GM12878 (cell line): ENCODE measurements around the gene PEX1. TPM values are rescaled to one million over a fixed set of nuclear protein-coding genes. Genes with fewer than 3 reads are reported as not detected.
A peak's percentile ranks its signal among the peaks of the same experiment; 100 is the strongest.

Source experiments
- BHLHE40 ChIP-seq, 2 experiments: fragments of 450-650 bp in 1 of 2; IDR thresholded peaks; 2 replicates each; pipeline ENCODE4 v1.6.1; 2011 to 2017; ENCODE audit warnings: low read depth in 2 of 2, borderline replicate concordance in 1 of 2, improper control_type of control experiment in 1 of 2, low read length in 1 of 2, mild to moderate bottlenecking in 1 of 2
- EED ChIP-seq: sonication (generic); IDR thresholded peaks from 2 replicates; pipeline ENCODE4 v1.6.1; 2016; ENCODE audit warnings: antibody characterized with exemption, low read depth
- EGR1 ChIP-seq, 2 experiments: IDR thresholded peaks; 1 replicate in 1 of 2; 2 replicates in 1 of 2; pipeline ENCODE4 v1.6.1; 2011 to 2012; ENCODE audit warnings: low read depth in 2 of 2, low read length in 2 of 2, borderline replicate concordance in 1 of 2, mild to moderate bottlenecking in 1 of 2, moderate library complexity in 1 of 2
- ELK1 ChIP-seq: IDR thresholded peaks from 2 replicates; pipeline ENCODE4 v1.6.1; 2012; ENCODE audit warnings: low read depth, low read length, improper control_type of control experiment
- ESRRA ChIP-seq: IDR thresholded peaks from 2 replicates; pipeline ENCODE4 v1.6.1; 2012; ENCODE audit warnings: mild to moderate bottlenecking, low read length, improper control_type of control experiment
- ETV6 ChIP-seq, 2 experiments: fragments of 450-650 bp in 1 of 2; IDR thresholded peaks in 1 of 2; conservative IDR thresholded peaks in 1 of 2; 2 replicates each; pipeline ENCODE4 v1.6.1; 2014; ENCODE audit warnings: antibody characterized with exemption in 1 of 2, borderline replicate concordance in 1 of 2, low read depth in 1 of 2, mild to moderate bottlenecking in 1 of 2, moderate library complexity in 1 of 2
- HCFC1 ChIP-seq: fragments of 150-350 bp; IDR thresholded peaks from 2 replicates; pipeline ENCODE4 v1.6.1; 2014; ENCODE audit warnings: low read length
- IKZF1 ChIP-seq: fragments of 450-650 bp; conservative IDR thresholded peaks from 2 replicates; pipeline ENCODE4 v1.6.1; 2017; ENCODE audit warnings: antibody characterized with exemption, mild to moderate bottlenecking
- JUNB ChIP-seq: IDR thresholded peaks from 2 replicates; pipeline ENCODE4 v1.6.1; 2016; ENCODE audit warnings: antibody characterized with exemption, mild to moderate bottlenecking
- LARP7 ChIP-seq: fragments of 450-650 bp; IDR thresholded peaks from 2 replicates; pipeline ENCODE4 v1.6.1; 2017; ENCODE audit warnings: mild to moderate bottlenecking
- POLR2A ChIP-seq: IDR thresholded peaks from 2 replicates; pipeline ENCODE4 v1.6.1; 2011; ENCODE audit warnings: low read depth, mild to moderate bottlenecking, low read length
- RB1 ChIP-seq: fragments of 450-650 bp; formaldehyde crosslinking; IDR thresholded peaks from 2 replicates; pipeline ENCODE4 v1.6.1; 2017; ENCODE audit warnings: mild to moderate bottlenecking, borderline replicate concordance
- RELB ChIP-seq: fragments of 450-650 bp; IDR thresholded peaks from 2 replicates; pipeline ENCODE4 v1.6.1; 2017; ENCODE audit warnings: low read depth, mild to moderate bottlenecking, moderate library complexity
- REST ChIP-seq: IDR thresholded peaks from 2 replicates; pipeline ENCODE4 v1.6.1; 2012; ENCODE audit warnings: mild to moderate bottlenecking, low read depth, low read length
- SKIL ChIP-seq: fragments of 450-650 bp; IDR thresholded peaks from 2 replicates; pipeline ENCODE4 v1.6.1; 2017; ENCODE audit warnings: mild to moderate bottlenecking, low read depth, inconsistent platforms; ENCODE audit not compliant: poor library complexity, severe bottlenecking
- SP1 ChIP-seq: IDR thresholded peaks from one replicate; pipeline ENCODE4 v1.6.1; 2011; ENCODE audit warnings: low read depth, low read length
- USF1 ChIP-seq: IDR thresholded peaks from 2 replicates; pipeline ENCODE4 v1.6.1; 2011; ENCODE audit warnings: borderline replicate concordance, low read depth, mild to moderate bottlenecking, moderate library complexity, mixed read lengths, low read length; ENCODE audit not compliant: insufficient read depth; ENCODE audit errors: extremely low read length
- ZNF384 ChIP-seq: IDR thresholded peaks from 2 replicates; pipeline ENCODE4 v1.6.1; 2012; ENCODE audit warnings: low read depth, mild to moderate bottlenecking, low read length, improper control_type of control experiment, borderline replicate concordance
- ZZZ3 ChIP-seq: IDR thresholded peaks from 2 replicates; pipeline ENCODE4 v1.6.1; 2011; ENCODE audit warnings: low read depth; ENCODE audit not compliant: control insufficient read depth, insufficient read length
- polyA plus RNA-seq, 11 experiments: library from polyadenylated mRNA; depleted of rRNA in 4 of 11; unstranded in 6 of 11; stranded (reverse) in 5 of 11; fragments of >200 nt; fragmentation: Nextera tagmentation in 4 of 11; fragmentation: Illumina TruSeq in 1 of 11; extraction: Ambion mirVana in 4 of 11; extraction: Trizol in 1 of 11; gene quantifications; 1 replicate in 1 of 11; 2 replicates in 10 of 11; pipeline versions ENCODE4 v1.2.1 to v1.2.3, GENCODE V29; 2011 to 2016; ENCODE audit warnings: inconsistent platforms in 2 of 11, missing spikeins in 2 of 11, low read depth in 1 of 11
- total RNA-seq, 4 experiments: library from RNA; depleted of rRNA in 3 of 4; stranded (reverse); fragments of >200 nt in 3 of 4; fragmentation: Illumina TruSeq in 1 of 4; extraction: Trizol in 1 of 4; gene quantifications; 2 replicates each; pipeline versions ENCODE4 v1.2.1 to v1.2.3, GENCODE V29; 2013 to 2021

Gene PEX1
- total and polyA plus RNA-seq, 10 of the 15 experiments (the other 5 are each of a cell fraction or from before 2014, with no cell fraction given) = 6.7 to 22.9 (median 15.4) TPM

GRCh38 chr7:92447345-92448204, 80.7 kb downstream of the PEX1 start, which contains the start of gene GATAD1 (continued):
- TF ChIP-seq ELK1 (peak; percentile 92), EED (peak; percentile 74), IKZF1 (peak; percentile 97), SKIL (no peak), ZNF384 (no peak), HCFC1 (0 out of 2 replicates have a peak, but pooled peaks have one; percentile 38), RELB (peak; percentile 69), JUNB (no peak), POLR2A (peak; percentile 72), USF1 (peak; percentile 61), REST (no peak; the same call in 1 of the 2 replicates), RB1 (0 out of 2 replicates have a peak, but pooled peaks have one; percentile 63), SP1 (peak; percentile 12), EGR1 (IDR thresholded peaks at IDR 0.05; ENCODE audit: borderline replicate concordance in 1 of 2, low read depth in 2 of 2, low read length in 2 of 2) (peak in 1 of 2 experiments; percentile 58; a peak in 1 of 3 replicates), ZZZ3 (no peak), BHLHE40 (IDR thresholded peaks at IDR 0.05; ENCODE audit: borderline replicate concordance in 1 of 2, low read depth in 2 of 2, low read length in 1 of 2) (peak; percentile 17 to 51; a peak in 2 of 4 replicates), LARP7 (peak; percentile 82), ETV6 (conservative IDR thresholded peaks at IDR 0.05 in 1 of 2, IDR thresholded peaks at IDR 0.05 in 1 of 2; ENCODE audit: borderline replicate concordance in 1 of 2, low read depth in 1 of 2) (no peak), ESRRA (no peak)
